Small intestine (tissue), 7 donors: Measurements from ENCODE around the gene TGDS. TPM values are rescaled to one million over a fixed set of nuclear protein-coding genes. Genes with fewer than 3 reads are reported as not detected.

Experiments used
- DNase-seq, 2 donors: peaks; one replicate each; pipeline versions ENCODE4 v3.0.0 to v3.0.0-alpha.2; 2013
- FAIRE-seq: peaks from 2 replicates; lab custom pipeline; 2012; peaks lifted over from hg19 to GRCh38; lab: Jason Lieb, UNC
- H3K27ac ChIP-seq, 3 donors: one replicate each; pipeline ENCODE4 v1.5.1; 2013; ENCODE audit warnings: low read length in 2 of 3, mild to moderate bottlenecking in 2 of 3, control low read depth in 1 of 3, inconsistent platforms in 1 of 3, low read depth in 1 of 3, moderate library complexity in 1 of 3
- H3K27me3 ChIP-seq, 3 donors: one replicate each; pipeline ENCODE4 v1.6.1; 2013; ENCODE audit warnings: low read length in 3 of 3, inconsistent platforms in 1 of 3; ENCODE audit not compliant: control insufficient read depth in 3 of 3, insufficient read depth in 3 of 3
- H3K36me3 ChIP-seq, 3 donors: one replicate each; pipeline ENCODE4 v1.6.1; 2013; ENCODE audit warnings: low read length in 3 of 3, inconsistent platforms in 1 of 3, low read depth in 1 of 3, mild to moderate bottlenecking in 1 of 3, moderate library complexity in 1 of 3; ENCODE audit not compliant: control insufficient read depth in 3 of 3, insufficient read depth in 2 of 3
- H3K4me1 ChIP-seq, 3 donors: one replicate each; pipeline ENCODE4 v1.6.1; 2013; ENCODE audit warnings: low read length in 2 of 3, inconsistent platforms in 1 of 3, low read depth in 1 of 3, mild to moderate bottlenecking in 1 of 3, moderate library complexity in 1 of 3; ENCODE audit not compliant: control insufficient read depth in 3 of 3, insufficient read depth in 2 of 3
- H3K4me3 ChIP-seq, 3 donors: one replicate each; pipeline ENCODE4 v1.5.1; 2013; ENCODE audit warnings: low read length in 3 of 3, control low read depth in 1 of 3, inconsistent platforms in 1 of 3, low read depth in 1 of 3, mild to moderate bottlenecking in 1 of 3, moderate library complexity in 1 of 3
- H3K9me3 ChIP-seq, 2 donors: one replicate each; pipeline ENCODE4 v1.6.1; 2013; ENCODE audit warnings: low read depth in 1 of 2, low read length in 1 of 2; ENCODE audit not compliant: control insufficient read depth in 2 of 2, insufficient read depth in 1 of 2
- WGBS, 3 donors: extraction: QIAGEN DNeasy Blood & Tissue Kit; methylation state at CpG; one replicate each; pipeline ENCODE4 v1.1.7; 2013; 5-methylcytosine and 5-hydroxymethylcytosine counted together
- polyA plus RNA-seq, 4 donors: library from polyadenylated mRNA; stranded (reverse) in 3 of 4; unstranded in 1 of 4; fragments of 200-250 nt in 3 of 4; fragments of 120-200 nt in 1 of 4; gene quantifications; one replicate each; pipeline versions ENCODE4 v1.2.1 to v1.2.3, GENCODE V29; 2013
- donor health status: healthy with polysubstance abuse.
- donor health status: control.
- donor health status: control.
- donor health status: Bipolar disorder and iron deficiency.
- donor health status: healthy.

The TGDS gene
- polyA plus RNA-seq, 4 donors = 10.3 to 22.2 (median 12.0) TPM

GRCh38 chr13:94556621-94557020, 39.3 kb downstream of the TGDS start:
- H3K27ac ChIP-seq = no peak overlapping the region
- H3K9me3 ChIP-seq = no peaks in the 10 kb centered on the region
- H3K4me1 ChIP-seq = no peaks in the 10 kb centered on the region
- 63 to 72% (median 70%) methylated on average over 3 of the region's 3 CpGs for WGBS, 3 donors
- H3K36me3 ChIP-seq = no peaks in the 10 kb centered on the region
- no peak for FAIRE-seq
- no peak overlapping the region for H3K4me3 ChIP-seq
- no peak for DNase-seq
- no peaks in the 10 kb centered on the region for H3K27me3 ChIP-seq

GRCh38 chr13:94556041-94556440, 39.9 kb downstream of the TGDS start:
- no peaks in the 10 kb centered on the region for H3K36me3 ChIP-seq
- H3K4me1 ChIP-seq = no peaks in the 10 kb centered on the region
- no peaks in the 10 kb centered on the region for H3K27me3 ChIP-seq
- no peak overlapping the region for H3K4me3 ChIP-seq
- WGBS, 3 donors = 13 to 64% (median 28%) methylated on average over 1 of the region's 1 CpG
- FAIRE-seq (no peak), DNase-seq (no peak)
- H3K9me3 ChIP-seq = no peaks in the 10 kb centered on the region
- no peak overlapping the region for H3K27ac ChIP-seq

GRCh38 chr13:94553766-94554165, 42.2 kb downstream of the TGDS start:
- no peak for FAIRE-seq
- peaks cover 0 to 6% (median 0%) of the 10 kb centered on the region in 3 donors for H3K4me1 ChIP-seq
- H3K9me3 ChIP-seq = no peaks in the 10 kb centered on the region
- 87 to 97% (median 96%) methylated on average over 4 of the region's 4 CpGs for WGBS, 3 donors
- no peaks in the 10 kb centered on the region for H3K36me3 ChIP-seq
- no peak overlapping the region for H3K27ac ChIP-seq
- no peak for DNase-seq
- H3K27me3 ChIP-seq = no peaks in the 10 kb centered on the region
- H3K4me3 ChIP-seq = no peak overlapping the region

GRCh38 chr13:94552095-94552494, 43.9 kb downstream of the TGDS start:
- 92 to 94% (median 93%) methylated on average over 5 of the region's 5 CpGs for WGBS, 3 donors
- no peak for FAIRE-seq

GRCh38 chr13:94550062-94550738, 45.8 kb downstream of the TGDS start:
- H3K27me3 ChIP-seq = no peaks in the 10 kb centered on the region
- no peaks in the 10 kb centered on the region for H3K36me3 ChIP-seq
- DNase-seq (no peak), FAIRE-seq (no peak)
- peaks cover 0 to under 1% of the 10 kb centered on the region in 2 donors for H3K9me3 ChIP-seq
- peak overlapping the region; percentile 48 to 82 (median 66) for H3K4me3 ChIP-seq
- peak overlapping the region; percentile 74 to 97 (median 96) for H3K27ac ChIP-seq
- peaks cover 0 to 23% (median 0%) of the 10 kb centered on the region in 3 donors for H3K4me1 ChIP-seq
- 18 to 26% (median 23%) methylated on average over 21 of the region's 21 CpGs for WGBS, 3 donors

More at GRCh38 chr13:94552095-94552494, 43.9 kb downstream of the TGDS start:
- Histone ChIP-seq H3K36me3 (no peaks in the 10 kb centered on the region), H3K9me3 (no peaks in the 10 kb centered on the region), H3K4me3 (no peak overlapping the region), H3K4me1 (peaks cover 0 to 14% (median 0%) of the 10 kb centered on the region in 3 donors), H3K27ac (no peak overlapping the region), H3K27me3 (no peaks in the 10 kb centered on the region)
- no peak for DNase-seq

DNA sequence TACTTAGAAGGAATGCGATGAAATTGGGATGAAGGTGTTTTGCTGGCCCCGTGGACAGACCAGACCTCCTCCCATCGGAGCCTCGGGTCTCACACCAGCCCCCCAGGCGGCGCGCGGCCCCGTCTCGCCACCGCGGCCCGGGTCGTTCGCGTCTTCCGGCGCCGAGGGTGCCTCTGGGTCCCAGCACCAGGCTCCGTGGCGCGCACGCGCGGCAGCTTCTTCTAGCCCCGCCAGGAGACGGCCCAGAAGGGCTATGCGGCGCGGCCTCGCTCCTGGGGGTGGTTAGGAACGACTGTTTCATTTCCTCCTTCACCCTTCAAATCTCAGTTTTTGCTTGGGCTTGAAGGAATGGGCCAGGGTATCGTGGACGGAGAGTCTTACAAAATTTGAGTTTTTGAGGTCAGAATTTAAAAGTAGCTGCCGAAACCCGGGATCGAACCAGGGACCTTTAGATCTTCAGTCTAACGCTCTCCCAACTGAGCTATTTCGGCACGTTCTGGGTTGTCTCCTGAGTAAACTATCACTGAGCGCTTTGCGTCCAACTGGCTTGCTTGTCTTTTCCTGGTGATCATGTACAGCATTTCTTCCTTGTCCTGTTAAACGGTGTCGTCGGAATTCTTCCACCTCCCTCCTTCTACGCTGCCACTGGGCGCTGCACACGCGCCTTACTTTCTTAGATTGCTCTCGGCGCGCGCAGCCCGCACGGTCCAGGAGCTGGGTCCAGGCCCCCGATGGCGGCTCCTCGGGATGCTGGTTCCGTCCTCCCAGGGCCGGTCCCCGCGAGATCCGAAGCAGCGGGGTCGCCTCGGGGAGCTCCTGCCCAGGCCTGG, 46.5 kb downstream of the TGDS start:
- H3K27ac ChIP-seq = peak overlapping the region; percentile 74 to 97 (median 96)
- peak overlapping the region; percentile 66 to 82 (median 72) for H3K4me3 ChIP-seq
- H3K4me1 ChIP-seq = peaks cover 0 to 23% (median 0%) of the 10 kb centered on the region in 3 donors
- WGBS, 3 donors = 0% methylated on average over 52 to 66 of the region's 66 CpGs
- peaks cover 0 to 2% of the 10 kb centered on the region in 2 donors for H3K9me3 ChIP-seq
- no peaks in the 10 kb centered on the region for H3K27me3 ChIP-seq
- FAIRE-seq (no peak), DNase-seq (peak; percentile 94 to 96)
- H3K36me3 ChIP-seq = no peaks in the 10 kb centered on the region

DNA sequence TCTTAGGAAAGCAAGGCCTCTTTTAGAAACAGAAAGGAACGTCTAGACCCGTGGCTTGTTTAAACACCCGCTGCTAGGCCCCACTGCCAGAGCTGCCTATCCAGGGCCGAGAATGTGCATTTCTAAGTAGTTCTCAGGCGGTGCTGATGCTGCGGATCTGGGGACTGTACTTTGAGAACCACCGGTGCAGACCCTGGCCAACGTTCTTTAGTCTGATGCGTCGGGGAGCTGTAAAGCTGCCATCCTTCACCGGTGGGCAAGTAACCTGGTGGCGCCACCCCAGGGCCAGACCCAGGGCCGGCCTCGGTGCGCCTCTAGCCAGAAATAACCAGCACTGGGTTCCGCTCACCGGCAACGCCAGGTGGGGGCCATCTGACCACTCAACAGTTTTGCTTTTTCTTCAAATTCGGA, 47.1 kb downstream of the TGDS start:
- Histone ChIP-seq H3K27ac (peak overlapping the region; percentile 74 to 97 (median 96)), H3K4me1 (peaks cover 0 to 23% (median 0%) of the 10 kb centered on the region in 3 donors), H3K9me3 (peaks cover 0 to 2% of the 10 kb centered on the region in 2 donors), H3K36me3 (no peaks in the 10 kb centered on the region), H3K4me3 (peak overlapping the region; percentile 66 to 82 (median 72)), H3K27me3 (no peaks in the 10 kb centered on the region)
- FAIRE-seq (no peak), DNase-seq (peak; percentile 26 to 79)
- 0 to 1% (median 0%) methylated on average over 19 of the region's 19 CpGs for WGBS, 3 donors

GRCh38 chr13:94548382-94548781, 47.6 kb downstream of the TGDS start:
- FAIRE-seq = no peak
- peak in 1 of 2 donors; percentile 3 for DNase-seq
- no peaks in the 10 kb centered on the region for H3K27me3 ChIP-seq
- peak overlapping the region in 2 of 3 donors; percentile 96 to 97 for H3K27ac ChIP-seq
- peaks cover 0 to 2% of the 10 kb centered on the region in 2 donors for H3K9me3 ChIP-seq
- peak overlapping the region; percentile 66 to 82 (median 72) for H3K4me3 ChIP-seq
- 35 to 41% (median 36%) methylated on average over 6 of the region's 6 CpGs for WGBS, 3 donors
- no peaks in the 10 kb centered on the region for H3K36me3 ChIP-seq
- peaks cover 0 to 23% (median 0%) of the 10 kb centered on the region in 3 donors for H3K4me1 ChIP-seq
